Measurements from ENCODE around the gene CLDN6.

Gene CLDN6

DNA sequence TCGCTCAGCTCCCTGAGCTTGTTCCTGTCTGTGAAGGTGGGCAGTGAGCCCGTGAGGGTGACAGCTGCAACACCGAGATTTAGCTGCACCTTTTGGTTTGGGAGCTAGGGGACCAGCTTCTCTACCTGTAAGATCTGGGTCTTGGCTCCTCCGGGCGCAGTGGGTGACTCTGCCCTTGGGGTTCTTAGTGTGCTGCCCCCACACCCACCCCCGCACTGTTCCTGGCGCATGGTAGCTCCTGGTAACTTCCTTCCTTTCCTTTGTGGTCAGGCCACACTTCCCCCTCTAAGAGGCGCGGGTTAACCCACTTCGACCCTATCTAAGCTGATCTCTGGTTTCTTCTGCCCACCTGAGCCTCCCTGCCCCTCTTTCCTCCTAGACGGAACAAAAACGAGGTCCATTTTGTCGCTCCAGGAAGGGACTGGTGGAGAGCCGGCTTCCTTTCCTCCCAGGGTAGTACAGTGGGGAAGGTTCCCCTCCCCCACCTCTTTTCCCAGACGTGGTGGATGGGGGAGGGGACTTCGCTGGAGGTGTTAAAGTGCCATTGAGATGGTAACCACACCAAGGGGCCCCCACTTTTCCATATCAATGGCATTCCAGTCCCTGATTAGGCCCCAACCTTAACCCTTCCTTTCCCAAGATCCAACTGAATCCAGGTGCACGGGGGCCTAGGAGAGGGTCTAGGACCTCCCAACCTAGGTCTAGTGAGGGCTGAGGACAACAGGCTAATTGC, 9.9 kb downstream of the CLDN6 start:
- H3K9me3 ChIP-seq (ENCODE audit: control insufficient read depth, low read depth, low read length), result no peaks in the 10 kb centered on the region
- H3K9ac ChIP-seq (ENCODE audit: low read length), result peak overlapping the region; percentile 86
- H3K4me1 ChIP-seq (ENCODE audit: control insufficient read depth, low read depth, low read length), result peaks cover 47% of the 10 kb centered on the region
- H3K4me3 ChIP-seq (ENCODE audit: low read length), result peak overlapping the region; percentile 61
- no peaks in the 10 kb centered on the region for H3K36me3 ChIP-seq (ENCODE audit: control insufficient read depth, low read depth, low read length)
- peak overlapping the region; percentile 99 for H3K27ac ChIP-seq (ENCODE audit: low read length)
- peaks cover 11% of the 10 kb centered on the region for H3K27me3 ChIP-seq (ENCODE audit: control insufficient read depth, insufficient read depth, low read length)

DNA sequence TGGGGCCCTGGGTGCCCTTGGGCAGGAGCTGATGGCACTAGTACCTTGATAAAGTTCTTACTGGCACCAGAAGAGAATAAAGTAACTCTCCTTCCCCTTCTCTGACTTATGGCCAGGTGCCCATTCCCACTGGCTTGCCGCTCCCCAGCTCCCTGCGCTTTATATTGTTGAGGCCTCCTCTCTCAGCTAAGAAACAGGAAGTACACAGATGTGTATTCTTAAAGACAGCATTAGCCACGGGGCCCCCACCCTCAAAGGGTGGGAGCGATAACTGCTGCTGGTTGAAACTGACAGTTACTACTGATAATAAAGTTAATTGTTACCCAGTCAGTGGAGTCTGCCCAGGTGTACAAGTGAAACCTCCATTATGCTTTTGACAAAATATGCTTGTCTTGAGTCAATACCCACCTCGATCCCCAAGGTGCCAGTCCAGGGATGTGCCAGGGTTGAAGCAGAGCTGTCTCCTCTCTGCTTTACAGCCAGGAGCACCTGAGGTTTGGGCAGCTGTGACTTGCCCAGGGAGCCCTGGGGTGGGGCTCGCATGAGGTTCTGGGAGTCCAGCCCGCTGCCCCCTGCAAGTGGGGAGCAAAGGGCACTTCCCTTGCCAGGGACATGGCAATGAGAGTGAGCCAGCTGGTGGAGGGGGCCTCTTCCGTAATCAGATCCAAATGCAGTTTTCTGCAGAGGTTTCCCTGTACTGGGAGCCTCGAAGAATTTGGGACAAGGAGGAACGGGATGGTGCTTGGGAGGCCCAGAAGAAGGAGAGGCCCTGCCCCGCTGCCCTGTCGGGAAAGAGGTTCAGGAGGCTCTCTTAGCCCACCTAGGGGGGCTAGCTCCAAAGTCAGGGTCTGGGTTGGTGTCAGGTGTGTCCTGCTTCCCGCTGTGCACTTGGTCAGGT, 10.7 kb downstream of the CLDN6 start:
- H3K27me3 ChIP-seq (ENCODE audit: control insufficient read depth, insufficient read depth, low read length), result peaks cover 5% of the 10 kb centered on the region
- H3K36me3 ChIP-seq (ENCODE audit: control insufficient read depth, low read depth, low read length), result no peaks in the 10 kb centered on the region
- H3K4me3 ChIP-seq (ENCODE audit: low read length), result peak overlapping the region; percentile 61
- H3K9me3 ChIP-seq (ENCODE audit: control insufficient read depth, low read depth, low read length), result no peaks in the 10 kb centered on the region
- H3K27ac ChIP-seq (ENCODE audit: low read length), result peak overlapping the region; percentile 99
- H3K9ac ChIP-seq (ENCODE audit: low read length), result peak overlapping the region; percentile 86
- H3K4me1 ChIP-seq (ENCODE audit: control insufficient read depth, low read depth, low read length), result peaks cover 43% of the 10 kb centered on the region

DNA sequence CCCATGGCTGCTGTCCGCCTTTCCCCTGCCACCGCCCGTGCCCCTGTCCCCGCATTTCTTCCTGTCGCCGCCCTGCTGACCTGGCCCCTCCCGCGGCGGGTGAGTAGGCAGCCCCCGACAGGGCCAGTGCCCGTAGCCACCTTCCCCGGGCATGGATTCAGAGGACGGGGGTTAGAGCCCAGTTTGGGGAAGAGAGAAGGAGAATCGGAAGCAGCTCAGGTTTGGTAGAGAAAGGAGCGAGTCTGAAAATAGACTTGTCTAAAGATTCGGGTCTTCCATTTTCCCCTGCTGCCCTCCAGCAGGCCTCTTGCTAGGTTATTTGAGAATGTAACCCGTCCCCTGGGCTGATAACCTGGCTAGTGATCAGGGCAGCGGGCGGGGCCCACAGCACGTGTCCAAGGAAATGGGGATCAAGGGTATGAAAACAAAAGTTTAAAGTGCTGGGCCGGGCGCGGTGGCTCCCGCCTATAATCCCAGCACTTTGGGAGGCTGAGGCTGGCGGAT, 13.2 kb downstream of the CLDN6 start:
- H3K27ac ChIP-seq (ENCODE audit: low read length), result no peak overlapping the region
- peak overlapping the region; percentile 64 for H3K4me3 ChIP-seq (ENCODE audit: low read length)
- H3K9ac ChIP-seq (ENCODE audit: low read length), result peak overlapping the region; percentile 35
- H3K4me1 ChIP-seq (ENCODE audit: control insufficient read depth, low read depth, low read length), result peaks cover 37% of the 10 kb centered on the region
- no peaks in the 10 kb centered on the region for H3K9me3 ChIP-seq (ENCODE audit: control insufficient read depth, low read depth, low read length)
- H3K27me3 ChIP-seq (ENCODE audit: control insufficient read depth, insufficient read depth, low read length), result no peaks in the 10 kb centered on the region
- no peaks in the 10 kb centered on the region for H3K36me3 ChIP-seq (ENCODE audit: control insufficient read depth, low read depth, low read length)

DNA sequence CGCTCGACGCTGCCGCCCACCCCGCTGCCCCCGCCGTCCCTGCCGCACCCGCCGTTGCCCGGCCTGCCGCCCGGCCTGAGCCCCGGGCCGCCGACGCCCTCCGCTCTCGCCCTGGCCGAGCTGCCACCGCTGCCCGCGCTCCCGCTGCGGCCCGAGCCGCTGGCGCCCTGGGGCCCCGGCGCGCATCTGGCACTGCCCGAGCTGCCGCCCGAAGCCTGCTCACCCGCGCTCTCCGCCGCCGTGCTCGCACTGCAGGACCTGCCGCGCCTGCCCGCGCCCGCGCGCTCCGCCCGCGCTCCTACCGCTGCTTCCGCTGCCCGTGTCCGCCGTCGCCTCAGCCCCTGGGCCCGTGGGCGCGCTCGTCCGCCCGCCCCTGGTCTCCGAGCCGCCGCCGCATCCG, 13.7 kb downstream of the CLDN6 start:
- Histone ChIP-seq H3K27ac (ENCODE audit: low read length) (no peak overlapping the region), H3K4me3 (ENCODE audit: low read length) (no peak overlapping the region), H3K27me3 (ENCODE audit: control insufficient read depth, insufficient read depth, low read length) (no peaks in the 10 kb centered on the region), H3K36me3 (ENCODE audit: control insufficient read depth, low read depth, low read length) (no peaks in the 10 kb centered on the region), H3K4me1 (ENCODE audit: control insufficient read depth, low read depth, low read length) (peaks cover 33% of the 10 kb centered on the region), H3K9me3 (ENCODE audit: control insufficient read depth, low read depth, low read length) (no peaks in the 10 kb centered on the region), H3K9ac (ENCODE audit: low read length) (no peak overlapping the region)

DNA sequence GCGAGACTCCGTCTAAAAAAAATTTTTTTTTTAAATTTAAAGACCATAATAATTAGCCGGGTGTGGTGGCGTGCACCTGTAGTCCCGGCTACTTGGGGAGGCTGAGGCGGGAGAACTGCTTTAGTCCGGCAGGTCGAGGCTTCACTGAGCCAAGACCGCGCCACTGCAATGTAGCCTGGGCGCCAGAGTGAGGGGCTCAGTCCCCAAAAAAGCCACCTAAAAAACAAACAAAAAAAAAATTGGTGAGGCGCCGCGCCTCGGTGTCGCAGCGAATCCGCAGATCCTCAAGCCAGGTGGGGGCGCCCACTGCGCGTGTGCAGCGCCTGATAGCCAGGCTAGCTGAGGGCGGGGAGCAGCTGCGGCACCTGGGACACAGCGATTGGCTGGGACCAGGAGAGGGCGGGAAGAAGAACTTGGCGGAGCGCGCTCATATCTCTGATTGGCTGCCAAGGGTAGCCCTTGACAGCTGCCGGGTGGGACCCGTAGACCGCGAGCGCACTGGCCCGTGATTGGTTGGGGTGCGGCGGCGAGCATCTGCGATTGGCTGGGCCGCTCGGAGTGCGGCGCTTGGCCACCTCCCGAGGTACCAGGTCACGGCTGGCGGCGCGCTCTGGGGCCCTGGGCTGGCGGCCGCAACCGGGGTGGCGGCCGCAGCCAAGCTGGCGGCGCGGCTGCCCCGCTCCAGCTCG, 14.3 kb downstream of the CLDN6 start:
- H3K27ac ChIP-seq (ENCODE audit: low read length), result no peak overlapping the region
- no peak overlapping the region for H3K9ac ChIP-seq (ENCODE audit: low read length)
- H3K27me3 ChIP-seq (ENCODE audit: control insufficient read depth, insufficient read depth, low read length), result no peaks in the 10 kb centered on the region
- H3K9me3 ChIP-seq (ENCODE audit: control insufficient read depth, low read depth, low read length), result no peaks in the 10 kb centered on the region
- H3K4me3 ChIP-seq (ENCODE audit: low read length), result no peak overlapping the region
- peaks cover 27% of the 10 kb centered on the region for H3K4me1 ChIP-seq (ENCODE audit: control insufficient read depth, low read depth, low read length)
- no peaks in the 10 kb centered on the region for H3K36me3 ChIP-seq (ENCODE audit: control insufficient read depth, low read depth, low read length)

DNA sequence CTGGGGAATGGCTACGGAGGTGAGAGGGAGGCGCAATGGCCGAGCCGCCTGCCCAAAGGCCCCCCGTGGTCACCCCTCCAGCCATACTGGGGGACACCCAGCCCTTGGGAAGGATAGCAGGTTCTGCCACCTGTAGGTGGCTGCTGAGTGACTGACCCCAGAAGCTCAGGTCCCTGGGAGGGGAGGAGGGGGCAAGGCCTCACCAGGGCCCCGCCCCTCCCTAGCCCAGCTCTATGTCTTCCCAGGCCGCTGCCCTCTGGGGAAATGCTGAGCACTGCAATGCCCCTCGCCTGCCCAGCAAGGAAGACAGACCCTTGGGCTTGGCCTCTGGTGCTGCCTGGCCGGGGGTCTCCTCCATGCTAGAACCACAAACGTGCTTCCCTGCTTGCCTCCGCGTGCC, 16.7 kb downstream of the CLDN6 start:
- no peaks in the 10 kb centered on the region for H3K9me3 ChIP-seq (ENCODE audit: control insufficient read depth, low read depth, low read length)
- no peak overlapping the region for H3K27ac ChIP-seq (ENCODE audit: low read length)
- H3K36me3 ChIP-seq (ENCODE audit: control insufficient read depth, low read depth, low read length), result no peaks in the 10 kb centered on the region
- no peak overlapping the region for H3K4me3 ChIP-seq (ENCODE audit: low read length)
- peaks cover 6% of the 10 kb centered on the region for H3K4me1 ChIP-seq (ENCODE audit: control insufficient read depth, low read depth, low read length)
- H3K27me3 ChIP-seq (ENCODE audit: control insufficient read depth, insufficient read depth, low read length), result no peaks in the 10 kb centered on the region
- H3K9ac ChIP-seq (ENCODE audit: low read length), result no peak overlapping the region

DNA sequence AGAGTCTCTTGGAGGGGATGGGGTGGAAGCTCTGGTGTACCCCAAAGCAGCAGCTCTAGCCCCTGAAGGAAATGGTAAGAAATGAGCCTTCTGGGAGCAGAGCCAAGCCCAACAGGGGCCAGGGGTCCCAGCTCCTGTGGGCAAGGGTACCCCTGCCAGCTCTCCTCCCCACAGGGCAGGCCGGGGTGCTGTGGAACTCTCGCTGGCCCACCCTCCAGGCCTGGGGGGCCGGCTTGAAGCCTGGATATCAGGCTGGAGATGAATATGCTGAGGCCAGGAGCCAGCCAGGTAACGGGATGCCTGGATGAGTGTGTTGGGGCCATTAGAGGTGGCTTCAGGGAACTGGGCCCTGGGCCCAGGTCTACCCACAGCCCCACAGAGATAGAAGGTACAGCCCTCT, 17.4 kb downstream of the CLDN6 start:
- no peaks in the 10 kb centered on the region for H3K27me3 ChIP-seq (ENCODE audit: control insufficient read depth, insufficient read depth, low read length)
- H3K36me3 ChIP-seq (ENCODE audit: control insufficient read depth, low read depth, low read length), result no peaks in the 10 kb centered on the region
- peaks cover under 1% of the 10 kb centered on the region for H3K4me1 ChIP-seq (ENCODE audit: control insufficient read depth, low read depth, low read length)
- no peak overlapping the region for H3K27ac ChIP-seq (ENCODE audit: low read length)
- no peak overlapping the region for H3K4me3 ChIP-seq (ENCODE audit: low read length)
- no peak overlapping the region for H3K9ac ChIP-seq (ENCODE audit: low read length)
- no peaks in the 10 kb centered on the region for H3K9me3 ChIP-seq (ENCODE audit: control insufficient read depth, low read depth, low read length)

DNA sequence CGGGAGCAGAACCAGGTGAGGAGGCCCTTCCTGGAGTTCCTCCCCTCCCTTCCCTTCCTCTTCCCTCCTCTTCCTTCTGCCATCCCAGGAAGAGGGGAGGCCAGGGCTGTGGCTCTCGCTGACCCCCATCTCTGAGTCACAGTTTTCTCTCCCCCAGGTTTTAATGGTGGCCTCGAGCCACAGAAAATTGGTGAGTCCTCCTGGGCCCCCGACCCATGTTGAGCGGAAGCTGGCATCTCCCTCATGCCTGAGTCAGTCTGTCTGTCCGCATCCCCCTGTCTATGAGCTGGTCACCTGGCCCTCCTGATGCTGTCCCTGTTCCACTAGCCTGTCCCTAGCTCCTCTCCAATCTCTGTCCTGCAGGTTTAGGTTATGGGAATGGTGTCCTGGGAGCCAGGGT, 18.1 kb downstream of the CLDN6 start:
- H3K36me3 ChIP-seq (ENCODE audit: control insufficient read depth, low read depth, low read length), result no peaks in the 10 kb centered on the region
- H3K4me3 ChIP-seq (ENCODE audit: low read length), result no peak overlapping the region
- no peaks in the 10 kb centered on the region for H3K27me3 ChIP-seq (ENCODE audit: control insufficient read depth, insufficient read depth, low read length)
- H3K4me1 ChIP-seq (ENCODE audit: control insufficient read depth, low read depth, low read length), result no peaks in the 10 kb centered on the region
- no peak overlapping the region for H3K27ac ChIP-seq (ENCODE audit: low read length)
- no peak overlapping the region for H3K9ac ChIP-seq (ENCODE audit: low read length)
- no peaks in the 10 kb centered on the region for H3K9me3 ChIP-seq (ENCODE audit: control insufficient read depth, low read depth, low read length)

DNA sequence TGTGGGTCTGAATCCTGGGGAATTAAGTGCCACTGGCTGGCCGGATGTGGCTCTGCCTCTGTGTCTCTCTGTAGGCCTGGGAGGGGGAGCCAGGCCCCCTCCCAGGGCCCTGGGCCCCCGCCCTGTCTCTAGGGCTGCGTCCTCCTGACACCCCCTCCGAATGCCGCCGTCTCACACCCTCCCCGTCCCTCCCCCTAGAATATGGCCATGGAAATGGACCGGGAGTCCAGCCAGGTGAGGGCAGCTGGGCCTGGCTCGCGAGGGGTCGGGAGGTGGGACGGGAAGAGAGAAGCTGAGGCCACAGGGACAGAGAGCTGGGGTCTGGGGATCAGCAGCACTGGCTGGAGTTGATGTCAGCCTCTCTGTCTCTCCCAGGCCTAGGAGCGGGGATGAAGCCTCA, 21.7 kb downstream of the CLDN6 start:
- H3K36me3 ChIP-seq (ENCODE audit: control insufficient read depth, low read depth, low read length), result no peaks in the 10 kb centered on the region
- no peak overlapping the region for H3K27ac ChIP-seq (ENCODE audit: low read length)
- H3K9me3 ChIP-seq (ENCODE audit: control insufficient read depth, low read depth, low read length), result no peaks in the 10 kb centered on the region
- no peaks in the 10 kb centered on the region for H3K27me3 ChIP-seq (ENCODE audit: control insufficient read depth, insufficient read depth, low read length)
- H3K9ac ChIP-seq (ENCODE audit: low read length), result no peak overlapping the region
- H3K4me3 ChIP-seq (ENCODE audit: low read length), result no peak overlapping the region
- no peaks in the 10 kb centered on the region for H3K4me1 ChIP-seq (ENCODE audit: control insufficient read depth, low read depth, low read length)

DNA sequence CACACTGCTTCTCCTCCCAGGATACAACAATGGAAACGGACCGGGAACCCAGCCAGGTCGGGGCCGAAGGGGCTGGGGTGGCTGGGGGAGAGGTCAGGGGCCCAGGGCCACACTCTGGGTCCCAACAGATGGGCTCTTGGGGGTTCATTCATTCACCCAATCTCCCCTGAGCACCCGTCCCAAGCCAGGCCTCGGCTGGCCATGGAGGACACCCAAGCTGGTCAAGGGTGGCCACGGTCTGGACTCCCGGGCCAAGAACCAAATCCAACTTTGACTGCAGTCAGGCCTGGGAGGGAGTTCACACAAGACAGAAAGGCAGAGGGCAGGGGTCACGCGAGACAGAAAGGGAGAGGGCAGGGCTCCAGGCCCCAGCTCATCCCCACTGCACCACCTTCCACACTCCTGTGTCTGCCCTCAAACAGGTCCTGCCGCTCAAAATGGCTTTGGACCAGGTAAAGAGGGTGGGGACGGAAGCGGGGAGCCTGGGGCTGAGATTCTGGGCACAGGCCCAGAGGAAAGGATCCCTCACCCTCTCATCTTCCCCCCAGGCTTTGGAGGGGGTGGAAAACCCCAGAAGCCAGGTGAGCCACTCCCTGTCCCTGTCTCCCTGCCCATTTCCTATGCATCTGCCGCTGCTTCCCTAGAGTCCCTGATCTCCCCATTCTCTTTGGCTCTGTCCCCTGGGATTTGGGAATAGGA, 25.5 kb downstream of the CLDN6 start:
- H3K9ac ChIP-seq (ENCODE audit: low read length), result no peak overlapping the region
- no peaks in the 10 kb centered on the region for H3K27me3 ChIP-seq (ENCODE audit: control insufficient read depth, insufficient read depth, low read length)
- H3K4me1 ChIP-seq (ENCODE audit: control insufficient read depth, low read depth, low read length), result peaks cover 8% of the 10 kb centered on the region
- no peaks in the 10 kb centered on the region for H3K9me3 ChIP-seq (ENCODE audit: control insufficient read depth, low read depth, low read length)
- H3K27ac ChIP-seq (ENCODE audit: low read length), result no peak overlapping the region
- no peak overlapping the region for H3K4me3 ChIP-seq (ENCODE audit: low read length)
- H3K36me3 ChIP-seq (ENCODE audit: control insufficient read depth, low read depth, low read length), result no peaks in the 10 kb centered on the region
